T-helper 1 cell treated with Interleukin-12 subunit alpha and Interleukin-12 subunit beta and Interleukin-4 antibody, amounts not matched to agents 30 μg/mL and 1 μg/mL, for 36 hours (primary cell): ENCODE measurements around the gene UCHL1.
"Not testable (repeated sequence)": the region's sequence is repeated elsewhere in the genome, so short reads cannot be mapped to it uniquely, and the experiment has no call there.

Experiments
- H3K27ac Mint-ChIP-seq: one replicate; pipeline ENCODE4 v1.8.0; 2021; ENCODE audit warnings: mild to moderate bottlenecking, mixed read lengths
- H3K27me3 Mint-ChIP-seq: one replicate; pipeline ENCODE4 v1.8.0; 2021; ENCODE audit warnings: low read depth, mixed read lengths
- H3K36me3 Mint-ChIP-seq: one replicate; pipeline ENCODE4 v1.8.0; 2021; ENCODE audit warnings: low read depth, mixed read lengths
- H3K4me1 Mint-ChIP-seq: one replicate; pipeline ENCODE4 v1.8.0; 2021; ENCODE audit warnings: low read depth, mixed read lengths
- H3K4me3 Mint-ChIP-seq: one replicate; pipeline ENCODE4 v1.8.0; 2021; ENCODE audit warnings: mild to moderate bottlenecking, moderate library complexity, mixed read lengths
- H3K9me3 Mint-ChIP-seq: one replicate; pipeline ENCODE4 v1.8.0; 2021; ENCODE audit warnings: mixed read lengths

The UCHL1 gene

DNA sequence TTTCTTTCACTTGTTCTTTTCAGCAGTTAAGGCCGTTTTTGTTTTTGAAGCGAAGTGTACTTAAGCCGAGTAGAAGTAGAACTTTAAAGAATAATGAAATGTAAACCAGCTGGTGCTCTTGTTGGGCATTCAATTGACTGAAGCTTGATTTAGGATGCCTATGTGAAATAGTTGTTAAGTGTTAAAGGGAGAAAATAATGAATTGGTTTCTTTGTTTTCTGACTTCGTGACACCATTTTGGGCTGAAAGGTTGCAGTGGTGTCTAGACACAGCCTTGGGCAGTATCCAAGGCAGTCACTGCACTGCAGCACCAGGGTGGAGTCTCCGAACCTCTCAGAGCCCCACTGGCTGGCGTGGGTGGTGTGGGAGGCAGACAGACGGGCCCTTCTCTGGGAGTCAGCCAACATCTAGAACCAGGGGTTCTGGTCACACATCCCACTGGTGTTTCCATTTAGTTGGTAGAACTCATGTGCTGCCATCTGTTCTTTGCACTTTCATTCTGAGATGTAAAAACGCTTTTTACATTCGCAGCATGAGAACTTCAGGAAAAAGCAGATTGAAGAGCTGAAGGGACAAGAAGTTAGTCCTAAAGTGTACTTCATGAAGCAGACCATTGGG lies 3.5 kb downstream of the UCHL1 start:
- Mint-ChIP-seq H3K4me3 (no peak overlapping the region), H3K9me3 (no peaks in the 10 kb centered on the region), H3K4me1 (peaks cover 5% of the 10 kb centered on the region), H3K36me3 (no peaks in the 10 kb centered on the region), H3K27me3 (peaks cover 49% of the 10 kb centered on the region), H3K27ac (no peak overlapping the region)

DNA sequence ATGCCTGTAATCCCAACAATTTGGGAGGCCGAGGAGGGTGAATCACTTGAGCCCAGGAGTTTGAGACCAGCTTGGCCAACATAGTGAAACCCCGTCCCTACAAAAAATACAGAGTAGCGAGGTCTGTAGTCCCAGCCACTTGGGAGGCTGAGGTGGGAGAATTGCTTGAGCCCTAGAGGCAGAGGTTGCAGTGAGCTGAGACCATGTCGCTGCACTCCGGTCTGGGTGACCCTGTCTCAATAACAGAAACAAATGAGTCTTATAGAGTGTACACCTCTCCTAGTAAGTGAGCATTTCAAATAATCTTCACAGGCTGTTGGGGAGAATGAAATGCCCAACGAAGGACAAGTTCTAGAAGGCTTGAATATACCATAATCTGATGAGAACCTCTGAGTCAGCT lies 5.5 kb downstream of the UCHL1 start:
- Mint-ChIP-seq H3K4me1 (peaks cover 5% of the 10 kb centered on the region), H3K27ac (no peak overlapping the region), H3K9me3 (no peaks in the 10 kb centered on the region), H3K4me3 (no peak overlapping the region), H3K36me3 (no peaks in the 10 kb centered on the region), H3K27me3 (peaks cover 31% of the 10 kb centered on the region)

DNA sequence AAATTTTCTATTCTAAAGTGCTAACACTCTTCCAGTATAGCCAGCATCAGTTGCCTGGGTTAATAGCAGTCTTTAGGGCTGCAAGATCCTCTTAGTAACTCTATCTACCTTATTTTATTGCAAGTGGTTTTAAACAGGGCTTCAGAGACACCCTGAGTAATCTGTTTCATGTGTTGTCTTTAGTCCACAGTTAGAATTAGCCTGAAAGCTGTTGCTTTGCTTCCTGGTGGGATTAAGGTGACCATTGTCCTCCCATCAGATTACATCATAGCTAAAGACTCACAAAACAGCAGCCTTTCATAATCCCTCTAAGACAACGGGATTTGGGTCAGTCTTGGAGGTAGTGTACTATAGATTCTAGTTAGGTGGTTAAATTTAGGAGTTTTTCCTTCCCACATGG lies 7.5 kb downstream of the UCHL1 start:
- Mint-ChIP-seq H3K9me3 (no peaks in the 10 kb centered on the region), H3K4me1 (no peaks in the 10 kb centered on the region), H3K27ac (no peak overlapping the region), H3K27me3 (peaks cover 16% of the 10 kb centered on the region), H3K36me3 (no peaks in the 10 kb centered on the region), H3K4me3 (no peak overlapping the region)

DNA sequence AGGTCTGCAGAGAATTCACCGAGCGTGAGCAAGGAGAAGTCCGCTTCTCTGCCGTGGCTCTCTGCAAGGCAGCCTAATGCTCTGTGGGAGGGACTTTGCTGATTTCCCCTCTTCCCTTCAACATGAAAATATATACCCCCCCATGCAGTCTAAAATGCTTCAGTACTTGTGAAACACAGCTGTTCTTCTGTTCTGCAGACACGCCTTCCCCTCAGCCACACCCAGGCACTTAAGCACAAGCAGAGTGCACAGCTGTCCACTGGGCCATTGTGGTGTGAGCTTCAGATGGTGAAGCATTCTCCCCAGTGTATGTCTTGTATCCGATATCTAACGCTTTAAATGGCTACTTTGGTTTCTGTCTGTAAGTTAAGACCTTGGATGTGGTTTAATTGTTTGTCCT lies 11.3 kb downstream of the UCHL1 start:
- Mint-ChIP-seq H3K9me3 (no peaks in the 10 kb centered on the region), H3K4me3 (no peak overlapping the region), H3K36me3 (no peaks in the 10 kb centered on the region), H3K27me3 (peaks cover 6% of the 10 kb centered on the region), H3K27ac (no peak overlapping the region), H3K4me1 (no peaks in the 10 kb centered on the region)

DNA sequence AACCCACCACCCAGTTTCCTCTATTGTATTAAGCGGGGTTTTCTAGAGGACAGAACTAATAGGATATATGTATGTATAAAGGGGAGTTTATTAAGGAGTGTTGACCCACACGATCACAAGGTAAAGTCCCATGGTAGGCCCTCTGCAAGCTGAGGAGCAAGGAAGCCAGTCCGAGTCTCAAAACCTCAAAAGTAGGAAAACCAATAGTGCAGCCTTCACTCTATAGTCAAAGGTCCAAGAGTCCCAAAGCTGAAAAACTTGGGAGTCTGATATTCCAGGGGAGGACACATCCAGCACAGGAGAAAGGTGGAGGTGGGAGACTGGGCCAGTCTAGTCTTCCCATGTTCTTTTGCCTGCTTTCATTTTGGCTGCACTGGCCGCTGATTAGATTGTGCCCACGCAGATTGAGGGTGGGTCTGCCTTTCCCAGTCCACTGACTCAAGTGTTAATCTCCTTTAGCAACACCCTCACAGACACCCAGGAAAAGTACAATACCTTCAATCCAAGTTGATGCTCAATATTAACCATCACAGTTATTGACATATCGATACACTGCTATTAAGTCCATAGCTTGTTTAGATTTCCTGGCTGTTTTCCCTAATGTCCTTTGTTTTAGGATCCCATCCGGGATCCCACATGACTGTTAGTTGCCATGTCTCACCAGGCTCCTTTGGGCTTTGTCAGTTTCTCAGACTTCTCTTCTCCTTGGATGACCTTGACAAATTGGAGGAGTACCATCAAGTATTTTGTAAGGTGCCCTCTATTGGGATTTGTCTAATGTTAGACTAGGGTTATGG lies 12.2 kb downstream of the UCHL1 start:
- Mint-ChIP-seq H3K4me1 (no peaks in the 10 kb centered on the region), H3K4me3 (no peak overlapping the region), H3K27me3 (peaks cover under 1% of the 10 kb centered on the region), H3K27ac (no peak overlapping the region), H3K9me3 (no peaks in the 10 kb centered on the region), H3K36me3 (no peaks in the 10 kb centered on the region)

DNA sequence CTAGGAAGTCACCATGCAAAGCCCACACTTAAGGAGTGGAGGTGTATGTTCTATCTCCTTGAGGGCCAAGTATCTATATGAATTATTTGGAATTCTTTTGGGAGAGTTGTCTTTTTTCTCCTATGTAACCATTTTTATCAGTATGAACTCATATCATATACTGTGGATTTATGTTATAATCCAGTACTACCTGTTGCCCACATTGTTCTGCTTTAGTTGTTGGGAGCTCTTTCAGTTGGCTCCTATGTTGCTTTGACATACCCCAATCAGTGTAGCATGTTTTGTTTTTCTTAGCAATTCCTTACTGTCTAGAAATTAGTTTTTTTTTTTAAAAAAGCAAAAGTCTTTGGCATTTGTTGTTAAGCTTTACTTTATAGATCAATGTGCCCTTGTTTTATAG lies 13.0 kb downstream of the UCHL1 start:
- H3K27me3 Mint-ChIP-seq: no peaks in the 10 kb centered on the region
- H3K36me3 Mint-ChIP-seq: no peaks in the 10 kb centered on the region
- no peaks in the 10 kb centered on the region for H3K4me1 Mint-ChIP-seq
- no peak overlapping the region for H3K27ac Mint-ChIP-seq
- no peaks in the 10 kb centered on the region for H3K9me3 Mint-ChIP-seq
- H3K4me3 Mint-ChIP-seq: no peak overlapping the region

DNA sequence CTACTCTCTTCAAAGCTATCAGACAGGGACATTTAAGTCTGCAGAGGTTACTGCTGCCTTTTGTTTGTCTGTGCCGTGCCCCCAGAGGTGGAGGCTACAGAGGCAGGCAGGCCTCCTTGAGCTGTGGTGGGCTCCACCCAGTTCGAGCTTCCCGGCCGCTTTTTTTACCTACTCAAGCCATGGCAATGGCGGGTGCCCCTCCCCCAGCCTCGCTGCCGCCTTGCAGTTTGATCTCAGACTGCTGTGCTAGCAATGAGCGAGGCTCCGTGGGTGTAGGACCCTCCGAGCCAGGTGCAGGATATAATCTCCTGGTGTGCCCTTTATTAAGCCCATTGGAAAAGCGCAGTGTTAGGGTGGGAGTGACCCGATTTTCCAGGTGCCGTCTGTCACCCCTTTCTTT lies 19.2 kb downstream of the UCHL1 start:
- not testable (repeated sequence) for H3K27me3 Mint-ChIP-seq, H3K27ac Mint-ChIP-seq, H3K9me3 Mint-ChIP-seq, H3K4me3 Mint-ChIP-seq, H3K4me1 Mint-ChIP-seq, H3K36me3 Mint-ChIP-seq

DNA sequence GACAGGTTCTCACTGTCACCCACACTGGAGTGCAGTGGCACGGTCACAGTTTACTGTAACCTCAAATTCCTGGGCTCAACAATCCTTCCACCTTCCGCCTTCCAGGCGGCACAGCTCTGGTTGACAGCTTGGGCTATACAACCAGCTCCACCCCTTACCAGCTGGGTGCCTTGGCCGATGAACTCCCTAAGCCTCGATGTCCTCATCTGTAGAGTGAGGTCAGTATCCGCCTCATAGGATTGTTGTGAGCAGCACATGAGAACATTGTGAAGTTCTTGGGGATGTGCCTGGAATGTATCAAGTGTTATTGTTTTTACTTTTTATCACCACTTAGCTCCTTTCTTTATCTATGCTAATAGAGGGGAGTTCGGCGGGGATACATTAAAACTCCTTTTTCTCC lies 23.3 kb downstream of the UCHL1 start:
- H3K4me3 Mint-ChIP-seq: no peak overlapping the region
- H3K27ac Mint-ChIP-seq: no peak overlapping the region
- no peaks in the 10 kb centered on the region for H3K36me3 Mint-ChIP-seq
- no peaks in the 10 kb centered on the region for H3K4me1 Mint-ChIP-seq
- no peaks in the 10 kb centered on the region for H3K9me3 Mint-ChIP-seq
- no peaks in the 10 kb centered on the region for H3K27me3 Mint-ChIP-seq

DNA sequence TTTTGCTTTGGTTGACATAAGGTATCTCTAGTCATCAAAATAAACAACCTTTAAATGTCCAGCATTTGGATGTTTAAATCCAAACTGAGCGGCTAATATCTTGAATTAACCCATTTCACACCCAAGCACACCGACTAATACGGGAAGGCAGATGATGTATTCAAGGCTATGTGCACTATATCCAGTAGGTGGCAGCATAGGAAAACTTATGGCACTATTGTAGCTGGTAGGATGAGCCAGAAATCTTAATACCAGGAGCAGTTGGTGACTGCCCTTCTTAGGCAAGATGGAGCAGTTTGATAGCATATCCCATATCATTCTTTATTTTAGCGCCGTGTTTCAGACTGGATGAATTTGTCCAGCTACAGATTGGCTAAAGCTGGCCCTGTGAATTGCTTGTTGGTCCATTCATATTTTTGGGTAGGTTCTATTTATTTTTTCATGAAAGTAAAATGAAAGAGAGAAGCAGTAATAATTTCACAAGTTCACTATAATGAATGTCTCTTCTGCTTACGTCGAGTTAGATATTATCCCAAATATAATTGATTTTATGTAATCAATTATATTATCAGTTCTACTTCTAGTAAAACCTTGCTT lies 24.4 kb downstream of the UCHL1 start:
- no peaks in the 10 kb centered on the region for H3K4me1 Mint-ChIP-seq
- H3K9me3 Mint-ChIP-seq: no peaks in the 10 kb centered on the region
- H3K27ac Mint-ChIP-seq: no peak overlapping the region
- no peaks in the 10 kb centered on the region for H3K36me3 Mint-ChIP-seq
- no peak overlapping the region for H3K4me3 Mint-ChIP-seq
- H3K27me3 Mint-ChIP-seq: no peaks in the 10 kb centered on the region

DNA sequence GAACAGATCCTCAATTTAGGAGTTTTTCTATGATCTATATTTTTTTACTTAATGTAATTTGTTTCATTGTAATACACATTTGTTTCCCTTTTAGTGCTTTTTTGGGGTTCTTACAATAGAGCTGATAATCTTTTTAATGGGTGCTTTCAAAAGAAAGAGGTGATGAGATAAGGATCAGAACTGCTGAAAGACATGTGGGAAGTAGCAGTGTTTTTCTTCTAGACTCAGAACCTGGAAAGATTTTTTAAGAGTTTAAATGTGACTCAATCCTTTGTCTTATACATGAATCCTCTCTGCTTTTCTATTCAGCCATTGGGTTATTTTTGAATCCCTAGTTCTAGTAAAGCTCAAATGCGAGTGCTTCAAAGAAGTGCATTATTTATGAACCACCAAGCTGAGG lies 25.6 kb downstream of the UCHL1 start:
- Mint-ChIP-seq H3K27ac (no peak overlapping the region), H3K4me1 (no peaks in the 10 kb centered on the region), H3K4me3 (no peak overlapping the region), H3K36me3 (no peaks in the 10 kb centered on the region), H3K27me3 (no peaks in the 10 kb centered on the region), H3K9me3 (no peaks in the 10 kb centered on the region)

DNA sequence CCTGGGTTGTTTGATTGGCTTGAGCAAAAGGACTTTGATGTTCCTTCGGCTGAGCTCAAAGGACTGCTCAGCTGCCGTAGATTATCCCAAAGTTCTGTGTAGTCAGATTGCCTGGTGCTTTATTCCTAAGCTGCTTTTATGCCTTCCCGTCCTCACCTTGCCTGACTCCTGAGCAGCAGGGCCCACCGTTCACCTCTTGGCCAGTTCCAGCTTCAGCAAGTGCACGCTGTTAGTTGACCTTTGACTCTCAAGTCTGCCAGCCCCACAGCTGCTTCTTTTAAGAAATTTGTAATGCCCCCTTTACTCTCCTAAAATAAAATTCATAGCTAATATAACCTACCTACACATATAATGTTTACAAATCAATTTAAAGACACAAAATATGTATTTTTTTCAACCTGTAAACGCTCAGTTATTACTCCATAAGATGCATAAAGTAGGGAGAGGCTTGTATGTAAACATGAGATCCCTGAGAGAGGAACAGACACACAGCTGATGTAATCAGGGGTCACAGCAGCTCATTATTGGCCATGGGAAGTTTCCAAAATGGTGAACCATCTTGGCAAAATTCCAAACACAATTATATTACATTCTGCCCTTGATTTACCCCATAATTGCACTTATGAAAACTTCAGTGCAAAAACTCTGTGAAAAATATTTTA lies 28.6 kb downstream of the UCHL1 start:
- H3K27ac Mint-ChIP-seq: no peak overlapping the region
- no peaks in the 10 kb centered on the region for H3K4me1 Mint-ChIP-seq
- no peaks in the 10 kb centered on the region for H3K9me3 Mint-ChIP-seq
- H3K4me3 Mint-ChIP-seq: no peak overlapping the region
- no peaks in the 10 kb centered on the region for H3K27me3 Mint-ChIP-seq
- no peaks in the 10 kb centered on the region for H3K36me3 Mint-ChIP-seq

DNA sequence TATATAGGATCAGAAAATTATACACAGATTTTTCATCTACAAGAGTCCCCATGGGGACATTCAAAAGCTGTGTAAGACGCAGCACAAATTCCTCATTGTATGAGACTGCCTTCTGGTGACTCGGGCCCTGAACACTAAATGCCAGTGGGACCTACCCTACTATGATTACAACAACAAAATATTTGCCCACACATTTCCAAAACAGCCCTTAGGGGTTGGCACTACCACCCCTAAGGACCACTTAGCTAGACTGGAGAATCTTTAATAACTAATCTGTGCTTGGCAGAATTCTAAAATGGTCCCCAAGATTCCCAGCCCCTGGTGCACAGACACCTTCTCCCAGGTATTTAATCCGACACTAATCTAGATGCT lies 29.1 kb downstream of the UCHL1 start:
- H3K4me1 Mint-ChIP-seq: no peaks in the 10 kb centered on the region
- H3K27ac Mint-ChIP-seq: no peak overlapping the region
- no peaks in the 10 kb centered on the region for H3K36me3 Mint-ChIP-seq
- H3K9me3 Mint-ChIP-seq: no peaks in the 10 kb centered on the region
- H3K4me3 Mint-ChIP-seq: no peak overlapping the region
- H3K27me3 Mint-ChIP-seq: no peaks in the 10 kb centered on the region

DNA sequence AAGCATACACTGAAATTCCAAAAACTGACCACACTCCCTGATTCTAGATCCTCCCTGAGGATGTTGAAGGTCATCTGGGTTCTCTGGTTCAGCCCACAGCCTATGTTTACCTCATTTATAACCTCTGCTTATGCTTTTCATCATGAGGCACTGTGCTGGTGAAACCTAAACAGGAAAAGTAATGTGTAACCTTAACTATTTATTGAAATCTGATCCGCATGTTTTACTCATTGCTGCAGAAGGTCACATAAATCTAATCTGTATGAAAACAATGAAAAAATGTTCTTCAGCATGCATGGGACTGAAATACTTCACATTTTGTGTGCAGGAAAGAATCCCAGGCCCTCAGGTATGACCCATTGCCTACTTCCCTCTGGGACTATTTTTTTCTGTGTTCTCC lies 30.3 kb downstream of the UCHL1 start:
- Mint-ChIP-seq H3K27me3 (no peaks in the 10 kb centered on the region), H3K4me1 (no peaks in the 10 kb centered on the region), H3K4me3 (no peak overlapping the region), H3K9me3 (no peaks in the 10 kb centered on the region), H3K27ac (no peak overlapping the region), H3K36me3 (no peaks in the 10 kb centered on the region)

DNA sequence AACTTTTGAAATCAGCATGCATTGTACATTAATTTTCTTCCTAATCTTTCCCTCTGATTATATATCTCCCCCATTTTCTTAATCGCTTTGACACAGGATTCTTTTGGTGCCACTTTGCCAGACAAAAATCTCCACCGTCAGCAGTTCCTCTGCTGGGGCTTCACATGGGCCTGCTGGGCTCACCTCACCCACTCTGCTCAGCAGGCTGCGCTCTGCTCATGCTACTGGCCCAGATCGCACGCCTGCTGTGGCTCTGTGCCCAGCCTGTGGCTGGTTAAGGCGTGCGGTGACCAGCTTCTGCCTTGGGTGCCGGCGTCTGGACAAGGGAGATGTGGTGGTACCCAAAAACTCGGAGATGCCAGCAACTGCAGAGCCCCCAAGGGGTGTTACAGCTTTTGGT lies 31.1 kb downstream of the UCHL1 start:
- Mint-ChIP-seq H3K27ac (no peak overlapping the region), H3K4me3 (no peak overlapping the region), H3K4me1 (no peaks in the 10 kb centered on the region), H3K9me3 (peaks cover 4% of the 10 kb centered on the region), H3K36me3 (no peaks in the 10 kb centered on the region), H3K27me3 (no peaks in the 10 kb centered on the region)

DNA sequence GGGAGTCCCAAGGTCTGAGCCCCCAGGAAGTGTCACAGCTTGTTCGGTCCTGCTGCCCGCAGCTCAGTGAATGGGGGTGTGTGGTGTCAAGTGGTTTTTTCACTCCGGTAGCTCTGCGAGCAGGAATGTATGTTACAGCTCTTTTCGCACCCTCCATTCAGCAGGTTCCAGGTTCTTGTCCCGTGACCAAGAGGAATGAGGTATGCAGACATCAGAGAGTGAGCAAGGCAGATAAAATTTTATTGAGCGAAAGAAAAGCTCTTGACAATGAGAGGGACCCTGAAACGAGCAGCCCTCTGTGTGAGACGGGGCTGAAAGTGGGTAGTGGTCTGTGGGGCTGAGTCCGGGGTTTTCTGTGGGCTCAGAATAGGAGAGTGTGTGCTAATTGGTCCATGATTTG lies 31.5 kb downstream of the UCHL1 start:
- Mint-ChIP-seq H3K36me3 (no peaks in the 10 kb centered on the region), H3K9me3 (peaks cover 8% of the 10 kb centered on the region), H3K4me3 (no peak overlapping the region), H3K27ac (no peak overlapping the region), H3K27me3 (no peaks in the 10 kb centered on the region), H3K4me1 (no peaks in the 10 kb centered on the region)
